A549 (cell line): ENCODE measurements around the gene TMEM164. TPM values are rescaled to one million over a fixed set of nuclear protein-coding genes. Genes with fewer than 3 reads are reported as not detected.

ENCODE experiments used
- ATAC-seq, 2 experiments: fragments of 200-7000 bp in 1 of 2; fragments of >200 bp in 1 of 2; cut with Nextera tagmentation in 1 of 2; cut with Tn5 transposase in 1 of 2; 3 replicates each; pipeline versions ENCODE4 v1.8.0 to v1.9.1; 2018 to 2020; ENCODE audit warnings: mild to moderate bottlenecking in 1 of 2, moderate library complexity in 1 of 2
- CTCF ChIA-PET: fragments of 300-600 bp; sonication (Branson Sonifier 250); formaldehyde crosslinking; extraction: SDS; loops from one replicate; lab custom pipeline; 2021; ENCODE audit warnings: antibody characterized with exemption, inconsistent platforms; lab: Yijun Ruan, JAX
- POLR2A ChIA-PET: fragments of 350-600 bp; formaldehyde crosslinking; extraction: SDS; loops from one replicate; lab custom pipeline; 2021; ENCODE audit warnings: antibody characterized with exemption, inconsistent platforms; lab: Yijun Ruan, JAX
- DNase-seq, 2 experiments: peaks; one replicate each; pipeline versions ENCODE4 v3.0.0 to v3.0.0-alpha.2; 2011 to 2016; ENCODE audit warnings: low read depth in 1 of 2, low spot score in 1 of 2
- FAIRE-seq: peaks from 2 replicates; lab custom pipeline; 2011; peaks lifted over from hg19 to GRCh38; lab: Jason Lieb, UNC
- H3K27ac ChIP-seq, 2 experiments: fragments of >200 bp; sonication (Bioruptor Twin); formaldehyde crosslinking; 3 replicates each; pipeline ENCODE4 v1.5.1; 2016 to 2017
- H3K4me1 ChIP-seq: fragments of >200 bp; sonication (Bioruptor Twin); formaldehyde crosslinking; 3 replicates; pipeline ENCODE4 v1.6.1; 2016
- H3K4me2 ChIP-seq: fragments of >200 bp; sonication (Bioruptor Twin); formaldehyde crosslinking; 3 replicates; pipeline ENCODE4 v1.6.1; 2016
- H3K4me3 ChIP-seq: fragments of >200 bp; sonication (Bioruptor Twin); formaldehyde crosslinking; 3 replicates; pipeline ENCODE4 v1.5.1; 2016
- H3K9me3 ChIP-seq: fragments of >200 bp; sonication (Bioruptor Twin); formaldehyde crosslinking; 3 replicates; pipeline ENCODE4 v1.6.1; 2016
- CBX8 ChIP-seq: fragments of 200-600 bp; sonication (generic); IDR thresholded peaks from 2 replicates; pipeline ENCODE4 v1.6.1; 2016
- EHF ChIP-seq: fragments of 250-450 bp; sonication (Bioruptor Pico); IDR thresholded peaks from 2 replicates; pipeline ENCODE4 v1.5.0; 2020; ENCODE audit warnings: mild to moderate bottlenecking
- EP300 ChIP-seq, 2 experiments: fragments of >200 bp; sonication (Bioruptor Twin); formaldehyde crosslinking; IDR thresholded peaks; 2 replicates in 1 of 2; 3 replicates in 1 of 2; pipeline ENCODE4 v1.6.1; 2016 to 2017
- ESRRA ChIP-seq: fragments of 150-350 bp; IDR thresholded peaks from 2 replicates; pipeline ENCODE4 v1.6.1; 2014; ENCODE audit warnings: mild to moderate bottlenecking, low read length, borderline replicate concordance
- HDAC2 ChIP-seq: fragments of 200-600 bp; sonication (generic); IDR thresholded peaks from 2 replicates; pipeline ENCODE4 v1.6.1; 2016
- HOXA7 ChIP-seq: fragments of 250-450 bp; sonication (Bioruptor Pico); IDR thresholded peaks from 2 replicates; pipeline ENCODE4 v1.5.0; 2020; ENCODE audit warnings: mild to moderate bottlenecking, moderate library complexity
- HOXB5 ChIP-seq: fragments of 250-450 bp; sonication (Bioruptor Pico); IDR thresholded peaks from 2 replicates; pipeline ENCODE4 v1.5.0; 2020; ENCODE audit warnings: mild to moderate bottlenecking, moderate library complexity
- JUN ChIP-seq, 2 experiments: fragments of >200 bp; sonication (Bioruptor Twin); formaldehyde crosslinking; IDR thresholded peaks; 2 replicates in 1 of 2; 3 replicates in 1 of 2; pipeline ENCODE4 v1.6.1; 2016 to 2017
- JUNB ChIP-seq: fragments of >200 bp; sonication (Bioruptor Twin); formaldehyde crosslinking; IDR thresholded peaks from 2 replicates; pipeline ENCODE4 v1.6.1; 2016
- MAFK ChIP-seq: fragments of 450-650 bp; IDR thresholded peaks from 2 replicates; pipeline ENCODE4 v1.6.1; 2014; ENCODE audit not compliant: partially characterized antibody
- NPAS2 ChIP-seq: fragments of 250-450 bp; sonication (Bioruptor Pico); IDR thresholded peaks from 2 replicates; pipeline ENCODE4 v1.8.0; 2022; ENCODE audit warnings: mild to moderate bottlenecking, moderate library complexity, borderline replicate concordance
- PHF8 ChIP-seq: fragments of 200-600 bp; sonication (generic); IDR thresholded peaks from 2 replicates; pipeline ENCODE4 v1.6.1; 2016; ENCODE audit warnings: low read depth, mild to moderate bottlenecking, antibody characterized with exemption, moderate library complexity, borderline replicate concordance
- RAD21 ChIP-seq, 2 experiments: fragments of >200 bp in 1 of 2; sonication (Bioruptor Twin) in 1 of 2; formaldehyde crosslinking in 1 of 2; IDR thresholded peaks in 1 of 2; conservative IDR thresholded peaks in 1 of 2; 2 replicates in 1 of 2; 3 replicates in 1 of 2; pipeline ENCODE4 v1.6.1; 2012 to 2018; ENCODE audit warnings: inconsistent platforms in 1 of 2
- RCOR1 ChIP-seq: fragments of 150-350 bp; IDR thresholded peaks from 2 replicates; pipeline ENCODE4 v1.6.1; 2014; ENCODE audit warnings: antibody characterized with exemption, low read length, low read depth
- SMC3 ChIP-seq: fragments of >200 bp; sonication (Bioruptor Twin); formaldehyde crosslinking; IDR thresholded peaks from 3 replicates; pipeline ENCODE4 v1.6.1; 2018; ENCODE audit warnings: inconsistent platforms
- TFCP2L1 ChIP-seq: fragments of 250-450 bp; sonication (Bioruptor Pico); IDR thresholded peaks from 2 replicates; pipeline ENCODE4 v1.5.0; 2021; ENCODE audit warnings: mild to moderate bottlenecking
- WGBS: methylation state at CpG from one replicate; pipeline ENCODE4 v1.1.6; 2017; ENCODE audit errors: missing lambda C conversion rate; 5-methylcytosine and 5-hydroxymethylcytosine counted together
- polyA plus RNA-seq, 4 experiments: library from polyadenylated mRNA; depleted of rRNA in 3 of 4; stranded (reverse); fragments of >200 nt; fragmentation: RNase III in 1 of 4; extraction: RNeasy Plus Mini Kit Qiagen cat#74134 plus additional on column Dnase treatment in 1 of 4; gene quantifications; 2 replicates in 3 of 4; 3 replicates in 1 of 4; pipeline ENCODE4 v1.2.3, GENCODE V29; 2011 to 2017
- TF ChIP-seq, protein P1 (sequence below): fragments of >200 bp; sonication (Bioruptor Twin); formaldehyde crosslinking; IDR thresholded peaks from 2 replicates; pipeline ENCODE4 v1.6.1; 2016
- TF ChIP-seq, protein P2 (sequence below): fragments of 150-350 bp; IDR thresholded peaks from 2 replicates; pipeline ENCODE4 v1.6.1; 2014; ENCODE audit warnings: low read depth, mild to moderate bottlenecking, low read length
- TF ChIP-seq, protein P3 (sequence below): IDR thresholded peaks from 2 replicates; pipeline ENCODE4 v1.6.1; 2012; ENCODE audit warnings: low read depth, borderline replicate concordance
- TF ChIP-seq, protein P4 (sequence below): fragments of 200-600 bp; sonication (generic); IDR thresholded peaks from 2 replicates; pipeline ENCODE4 v1.6.1; 2016; ENCODE audit warnings: antibody characterized with exemption, mild to moderate bottlenecking, moderate library complexity

TMEM164 gene
- polyA plus RNA-seq, 2 of the 4 experiments (the other 2 are of a cell fraction) = 32.0 to 43.7 TPM

DNA sequence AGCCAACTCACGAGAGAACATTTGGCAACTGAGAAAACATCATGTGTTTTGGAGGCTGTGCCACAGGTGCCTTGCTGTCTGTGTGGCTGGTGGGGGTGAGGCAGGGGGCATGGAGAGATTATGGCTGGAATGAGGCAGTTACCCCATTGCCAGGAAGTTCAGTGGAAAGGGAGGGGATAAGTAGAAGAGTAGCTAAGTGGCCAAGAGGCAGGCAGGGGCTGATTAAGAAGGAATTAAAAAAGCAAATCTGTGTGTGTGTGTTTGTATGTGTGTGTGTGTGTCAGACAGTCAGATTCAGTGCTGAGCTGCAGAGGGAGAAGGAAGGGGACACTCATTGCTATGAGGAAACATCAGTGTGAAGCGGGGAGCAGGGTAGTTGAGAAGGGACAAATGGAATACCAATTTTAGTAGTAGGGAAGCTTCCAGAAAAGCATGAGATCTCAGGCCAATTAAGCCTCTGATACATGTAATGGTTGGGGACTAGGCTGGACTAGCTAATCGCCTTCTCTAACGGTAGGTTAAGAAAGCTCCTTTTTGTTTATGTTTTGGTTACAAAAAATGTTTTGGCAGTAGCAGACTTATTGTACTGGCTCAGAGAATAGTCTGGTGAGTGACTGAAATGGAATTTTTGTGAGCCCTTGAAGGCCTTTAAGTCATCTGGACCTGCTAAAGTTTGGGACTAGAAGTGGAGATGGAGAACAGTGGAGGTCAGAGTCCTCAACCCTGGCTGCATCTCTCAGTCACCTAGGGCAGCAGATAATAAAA lies 18.5 kb downstream of the TMEM164 start:
- TF ChIP-seq HOXA7 (CRISPR knock-in tag) (no peak), NPAS2 (CRISPR knock-in tag) (no peak), HDAC2 (no peak), RCOR1 (no peak), PHF8 (no peak)
- ATAC-seq (no peak), FAIRE-seq (no peak), DNase-seq (no peak)
- 0 out of 3 replicates have a peak overlapping the region, but pooled peaks have one; percentile 16 for H3K4me2 ChIP-seq
- H3K9me3 ChIP-seq = no peaks in the 10 kb centered on the region
- H3K4me1 ChIP-seq = peaks cover 54% of the 10 kb centered on the region
- H3K27ac ChIP-seq = peak overlapping the region in 1 of 2 experiments; percentile 44; a peak in 1 of 6 replicates
- no peak overlapping the region for H3K4me3 ChIP-seq
- 76% methylated on average over 4 of the region's 4 CpGs for WGBS
- POLR2A ChIA-PET = no interaction called here
- CTCF ChIA-PET = interaction anchor here (1.0 to 1.1 kb wide), 3 partner anchors 24 to 125 kb away, joined by 3 to 4 read pairs (median 3); no protein-coding TSS in a partner anchor

DNA sequence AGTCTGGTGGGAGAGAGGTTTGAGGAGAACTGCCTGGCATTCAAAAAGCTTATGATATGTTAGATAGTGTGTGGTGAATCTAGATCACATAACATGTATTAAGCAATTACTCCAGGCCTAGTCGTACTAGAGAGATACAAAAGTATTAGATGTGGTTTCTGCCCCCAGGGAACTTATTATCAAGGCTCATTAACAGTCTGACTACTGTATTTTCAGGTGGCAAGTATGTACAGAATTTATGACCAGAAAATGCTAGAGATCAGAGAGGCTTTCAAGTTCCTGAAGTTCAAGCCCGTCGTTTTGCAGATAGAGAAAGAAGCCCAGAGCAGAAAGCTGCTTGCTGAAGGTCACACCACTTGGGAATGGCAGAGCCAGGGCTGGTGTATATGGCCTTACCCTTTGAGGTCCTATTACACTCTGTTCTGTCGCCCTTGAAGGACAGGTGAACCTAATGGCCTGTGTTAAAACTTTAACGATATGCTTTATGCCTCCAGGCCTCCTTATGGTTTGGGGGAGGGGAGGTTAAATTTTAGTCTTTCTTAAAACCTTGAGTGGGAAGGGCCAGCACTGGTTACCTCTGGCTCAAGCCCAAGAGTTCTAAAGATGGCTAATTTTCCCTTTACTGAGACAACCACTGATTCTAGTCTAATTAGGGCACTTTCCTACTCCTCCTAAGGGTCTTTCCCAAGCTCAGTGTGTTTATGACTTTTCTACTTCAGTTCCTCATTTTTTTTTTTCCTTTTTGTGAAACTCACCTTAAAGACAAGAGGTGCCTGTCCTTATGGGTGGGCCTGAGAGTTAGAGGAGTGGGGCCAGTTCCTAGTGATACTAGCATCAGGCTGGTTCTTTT lies 19.9 kb downstream of the TMEM164 start:
- H3K4me1 ChIP-seq = peaks cover 65% of the 10 kb centered on the region
- DNase-seq (no peak), FAIRE-seq (no peak), ATAC-seq (no peak)
- ChIA-PET CTCF (interaction anchor here (1.1 to 1.5 kb wide), 2 partner anchors 23 to 123 kb away, joined by 3 read pairs; no protein-coding TSS in a partner anchor), POLR2A (no interaction called here)
- 81% methylated on average over 5 of the region's 5 CpGs for WGBS
- peak overlapping the region in 1 of 2 experiments; percentile 34; a peak in 1 of 6 replicates for H3K27ac ChIP-seq
- H3K4me3 ChIP-seq = no peak overlapping the region
- H3K9me3 ChIP-seq = no peaks in the 10 kb centered on the region
- no peak for TF ChIP-seq TFCP2L1
- TF ChIP-seq, protein P1, sequence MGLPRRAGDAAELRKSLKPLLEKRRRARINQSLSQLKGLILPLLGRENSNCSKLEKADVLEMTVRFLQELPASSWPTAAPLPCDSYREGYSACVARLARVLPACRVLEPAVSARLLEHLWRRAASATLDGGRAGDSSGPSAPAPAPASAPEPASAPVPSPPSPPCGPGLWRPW = no peak
- no peak for TF ChIP-seq HOXB5
- no peak for TF ChIP-seq RCOR1
- TF ChIP-seq JUNB = no peak
- TF ChIP-seq, protein P2, sequence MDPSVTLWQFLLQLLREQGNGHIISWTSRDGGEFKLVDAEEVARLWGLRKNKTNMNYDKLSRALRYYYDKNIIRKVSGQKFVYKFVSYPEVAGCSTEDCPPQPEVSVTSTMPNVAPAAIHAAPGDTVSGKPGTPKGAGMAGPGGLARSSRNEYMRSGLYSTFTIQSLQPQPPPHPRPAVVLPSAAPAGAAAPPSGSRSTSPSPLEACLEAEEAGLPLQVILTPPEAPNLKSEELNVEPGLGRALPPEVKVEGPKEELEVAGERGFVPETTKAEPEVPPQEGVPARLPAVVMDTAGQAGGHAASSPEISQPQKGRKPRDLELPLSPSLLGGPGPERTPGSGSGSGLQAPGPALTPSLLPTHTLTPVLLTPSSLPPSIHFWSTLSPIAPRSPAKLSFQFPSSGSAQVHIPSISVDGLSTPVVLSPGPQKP = no peak
- no peak for TF ChIP-seq EP300 (IDR thresholded peaks at IDR 0.05)
- TF ChIP-seq CBX8 = no peak
- TF ChIP-seq, protein P3, sequence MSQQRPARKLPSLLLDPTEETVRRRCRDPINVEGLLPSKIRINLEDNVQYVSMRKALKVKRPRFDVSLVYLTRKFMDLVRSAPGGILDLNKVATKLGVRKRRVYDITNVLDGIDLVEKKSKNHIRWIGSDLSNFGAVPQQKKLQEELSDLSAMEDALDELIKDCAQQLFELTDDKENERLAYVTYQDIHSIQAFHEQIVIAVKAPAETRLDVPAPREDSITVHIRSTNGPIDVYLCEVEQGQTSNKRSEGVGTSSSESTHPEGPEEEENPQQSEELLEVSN = no peak
- no peak for TF ChIP-seq EHF (CRISPR knock-in tag)
- TF ChIP-seq RAD21 (conservative IDR thresholded peaks at IDR 0.05 in 1 of 2, IDR thresholded peaks at IDR 0.05 in 1 of 2) = no peak
- TF ChIP-seq ESRRA = no peak
- TF ChIP-seq, protein P4, sequence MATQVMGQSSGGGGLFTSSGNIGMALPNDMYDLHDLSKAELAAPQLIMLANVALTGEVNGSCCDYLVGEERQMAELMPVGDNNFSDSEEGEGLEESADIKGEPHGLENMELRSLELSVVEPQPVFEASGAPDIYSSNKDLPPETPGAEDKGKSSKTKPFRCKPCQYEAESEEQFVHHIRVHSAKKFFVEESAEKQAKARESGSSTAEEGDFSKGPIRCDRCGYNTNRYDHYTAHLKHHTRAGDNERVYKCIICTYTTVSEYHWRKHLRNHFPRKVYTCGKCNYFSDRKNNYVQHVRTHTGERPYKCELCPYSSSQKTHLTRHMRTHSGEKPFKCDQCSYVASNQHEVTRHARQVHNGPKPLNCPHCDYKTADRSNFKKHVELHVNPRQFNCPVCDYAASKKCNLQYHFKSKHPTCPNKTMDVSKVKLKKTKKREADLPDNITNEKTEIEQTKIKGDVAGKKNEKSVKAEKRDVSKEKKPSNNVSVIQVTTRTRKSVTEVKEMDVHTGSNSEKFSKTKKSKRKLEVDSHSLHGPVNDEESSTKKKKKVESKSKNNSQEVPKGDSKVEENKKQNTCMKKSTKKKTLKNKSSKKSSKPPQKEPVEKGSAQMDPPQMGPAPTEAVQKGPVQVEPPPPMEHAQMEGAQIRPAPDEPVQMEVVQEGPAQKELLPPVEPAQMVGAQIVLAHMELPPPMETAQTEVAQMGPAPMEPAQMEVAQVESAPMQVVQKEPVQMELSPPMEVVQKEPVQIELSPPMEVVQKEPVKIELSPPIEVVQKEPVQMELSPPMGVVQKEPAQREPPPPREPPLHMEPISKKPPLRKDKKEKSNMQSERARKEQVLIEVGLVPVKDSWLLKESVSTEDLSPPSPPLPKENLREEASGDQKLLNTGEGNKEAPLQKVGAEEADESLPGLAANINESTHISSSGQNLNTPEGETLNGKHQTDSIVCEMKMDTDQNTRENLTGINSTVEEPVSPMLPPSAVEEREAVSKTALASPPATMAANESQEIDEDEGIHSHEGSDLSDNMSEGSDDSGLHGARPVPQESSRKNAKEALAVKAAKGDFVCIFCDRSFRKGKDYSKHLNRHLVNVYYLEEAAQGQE = no peak
- TF ChIP-seq JUN (IDR thresholded peaks at IDR 0.05) = no peak
- TF ChIP-seq MAFK = no peak
- TF ChIP-seq SMC3 = no peak
- no peak for TF ChIP-seq NPAS2 (CRISPR knock-in tag)
- no peak overlapping the region for H3K4me2 ChIP-seq
